NCI-H82 (cell line): ENCODE data around the gene MORN1.
A peak's percentile ranks its signal among the peaks of the same experiment; 100 is the strongest.

Experiments used
- DNase-seq: peaks from one replicate; lab custom pipeline; 2025; lab: John Stamatoyannopoulos, UW

Gene MORN1

DNA sequence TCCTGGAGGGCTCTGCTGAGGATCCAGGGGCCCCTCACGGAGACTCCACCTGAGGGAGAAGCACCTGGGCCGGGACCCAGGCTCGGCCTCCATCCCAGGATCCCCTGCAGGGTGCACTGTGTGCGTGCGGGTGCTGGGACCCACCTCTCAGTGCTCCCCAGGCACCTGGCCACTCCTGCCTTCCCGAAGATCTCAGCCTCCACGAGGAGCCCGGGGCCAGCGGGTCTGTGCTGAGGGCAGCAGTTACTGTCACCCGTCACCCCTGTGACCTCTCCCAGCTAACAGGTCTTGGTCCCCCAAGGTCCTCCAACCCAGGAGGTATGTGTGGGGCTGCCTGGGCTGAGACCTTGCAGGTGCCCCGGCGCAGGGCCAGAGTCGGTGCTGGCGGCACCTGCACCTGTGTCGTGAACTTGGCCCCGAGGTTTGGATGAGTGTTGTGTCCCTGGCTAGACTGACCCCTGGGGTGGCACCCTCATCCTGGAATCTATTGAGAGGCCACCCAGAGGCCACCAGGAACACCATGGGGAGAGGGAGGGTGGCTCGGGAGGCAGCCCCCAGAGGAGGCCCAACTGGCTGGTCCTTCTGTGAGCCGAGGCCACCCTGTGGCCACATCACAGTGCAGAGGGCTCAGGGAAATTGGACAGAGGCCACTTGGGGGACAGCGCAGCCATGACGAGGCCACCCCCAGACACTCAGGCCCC lies 17.7 kb downstream of the MORN1 start:
- no peak for DNase-seq

DNA sequence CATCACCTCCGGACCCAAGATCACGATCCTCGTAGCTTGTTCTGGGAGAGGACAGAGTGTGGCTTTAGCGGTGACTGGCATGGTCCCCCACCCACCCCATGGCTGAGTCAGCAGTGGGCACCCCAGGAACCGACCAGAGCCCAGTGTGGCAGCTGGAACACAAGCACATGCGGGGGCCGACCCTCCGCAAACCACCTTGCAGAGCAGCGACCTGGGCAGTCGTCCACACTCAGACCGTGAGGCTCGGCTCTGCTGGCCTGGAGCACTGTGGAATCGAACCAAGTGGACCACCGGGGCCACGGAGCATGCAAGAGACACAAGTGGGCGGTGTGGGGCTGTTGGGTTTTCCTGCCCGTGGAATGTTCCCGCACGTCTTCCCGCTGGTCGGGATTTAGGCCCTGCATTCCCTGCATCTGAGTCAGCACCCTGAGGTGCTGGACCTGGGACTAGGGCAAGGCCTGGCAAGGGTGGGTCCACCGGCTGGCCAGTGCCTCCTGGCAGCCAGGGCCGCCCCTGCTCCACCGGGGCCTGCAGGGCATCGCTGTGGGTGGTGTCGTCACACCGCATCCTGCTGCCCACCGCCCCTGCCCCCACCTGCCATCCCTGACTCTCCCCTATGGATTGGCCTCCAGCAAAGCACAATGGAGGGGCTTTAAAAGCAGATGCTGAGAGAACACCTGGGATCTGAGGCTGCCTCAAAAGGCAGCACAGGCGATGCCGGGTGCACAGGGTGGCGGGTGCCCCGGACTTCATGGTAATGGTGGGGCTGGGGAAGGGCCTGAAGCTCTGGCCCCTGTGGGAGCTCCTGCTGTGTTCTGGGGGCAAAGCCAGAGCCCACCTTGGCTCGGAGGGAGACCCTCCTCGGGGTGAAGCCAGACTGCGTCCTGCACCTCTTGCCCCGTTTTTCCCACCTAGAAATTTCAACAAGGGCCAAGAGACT lies 18.5 kb downstream of the MORN1 start:
- no peak for DNase-seq

GRCh38 chr1:2368053-2368744 lies 23.2 kb downstream of the MORN1 start:
- DNase-seq = no peak

GRCh38 chr1:2363847-2364513 lies 27.4 kb downstream of the MORN1 start:
- DNase-seq = no peak

GRCh38 chr1:2360588-2361364 lies 30.6 kb downstream of the MORN1 start:
- DNase-seq = no peak

- no peak for DNase-seq
Observed at GRCh38 chr1:2358651-2359640, 32.4 kb downstream of the MORN1 start.

- no peak for DNase-seq
Observed at GRCh38 chr1:2358072-2358471, 33.3 kb downstream of the MORN1 start.

DNA sequence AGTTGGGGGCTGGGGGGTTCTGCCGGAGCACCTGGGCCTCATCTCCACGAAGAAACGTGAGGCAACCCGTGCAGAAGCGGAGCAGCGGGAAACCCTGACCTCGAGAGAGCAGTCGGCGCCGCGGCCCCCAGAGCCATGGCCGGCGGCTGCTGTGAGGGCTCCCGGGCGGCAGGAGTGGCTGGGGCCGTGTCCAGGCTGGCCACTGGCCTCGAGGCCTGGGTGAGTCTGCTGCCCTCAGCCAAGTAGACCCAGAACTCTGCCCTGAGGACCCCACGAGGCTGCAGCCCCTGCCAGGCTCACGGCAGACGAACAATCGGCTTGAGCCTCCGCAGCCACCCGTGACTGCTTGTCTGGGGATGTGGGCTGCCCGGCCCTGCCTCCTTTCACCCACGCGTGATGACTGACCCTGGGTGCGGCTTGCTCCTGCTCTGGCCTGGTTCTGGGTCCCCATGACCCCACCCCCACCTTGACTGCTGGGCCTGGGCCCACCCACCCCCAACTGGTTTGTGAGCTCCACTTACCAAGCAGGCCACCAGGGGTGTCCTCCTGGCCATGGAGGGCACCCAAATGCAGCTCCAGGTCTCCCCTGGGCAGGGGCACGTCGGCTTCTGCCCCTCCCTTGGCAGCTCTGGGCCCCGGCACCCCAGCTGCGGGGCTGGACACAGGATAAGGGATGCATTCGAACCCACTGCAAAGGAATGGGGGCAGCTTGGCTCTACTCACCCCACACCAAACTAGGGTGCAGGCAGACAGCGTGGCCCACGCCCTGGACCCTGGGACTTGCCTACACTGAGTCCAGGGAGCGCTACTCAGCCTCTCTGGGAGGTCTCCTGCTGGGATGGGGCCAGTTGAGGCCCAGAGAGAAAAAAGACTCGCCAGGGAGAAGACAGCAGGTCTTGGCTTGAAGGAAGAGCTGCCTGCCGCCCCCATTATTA lies 34.2 kb downstream of the MORN1 start:
- DNase-seq = no peak

DNA sequence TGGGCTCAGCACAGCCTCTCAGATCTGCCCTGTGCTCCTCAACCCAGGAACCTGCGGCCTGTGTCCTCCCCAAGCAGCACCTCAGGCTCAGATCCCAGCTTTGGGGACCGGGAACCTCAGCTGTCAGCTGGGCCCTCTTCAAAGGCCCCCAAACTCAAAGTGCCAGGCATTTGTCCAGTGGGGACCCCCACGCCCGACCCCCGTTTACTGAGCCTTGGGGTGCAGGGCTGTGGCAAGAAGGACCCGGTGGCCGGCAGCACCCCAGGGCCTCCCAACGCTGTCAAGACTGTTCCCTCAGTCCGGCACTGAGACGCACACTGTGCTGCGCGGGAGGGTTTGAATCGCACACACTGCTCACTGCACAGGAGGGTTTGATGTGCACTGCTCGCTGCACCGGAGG lies 35.0 kb downstream of the MORN1 start:
- no peak for DNase-seq

GRCh38 chr1:2355373-2356261 lies 35.7 kb downstream of the MORN1 start:
- DNase-seq = no peak

DNA sequence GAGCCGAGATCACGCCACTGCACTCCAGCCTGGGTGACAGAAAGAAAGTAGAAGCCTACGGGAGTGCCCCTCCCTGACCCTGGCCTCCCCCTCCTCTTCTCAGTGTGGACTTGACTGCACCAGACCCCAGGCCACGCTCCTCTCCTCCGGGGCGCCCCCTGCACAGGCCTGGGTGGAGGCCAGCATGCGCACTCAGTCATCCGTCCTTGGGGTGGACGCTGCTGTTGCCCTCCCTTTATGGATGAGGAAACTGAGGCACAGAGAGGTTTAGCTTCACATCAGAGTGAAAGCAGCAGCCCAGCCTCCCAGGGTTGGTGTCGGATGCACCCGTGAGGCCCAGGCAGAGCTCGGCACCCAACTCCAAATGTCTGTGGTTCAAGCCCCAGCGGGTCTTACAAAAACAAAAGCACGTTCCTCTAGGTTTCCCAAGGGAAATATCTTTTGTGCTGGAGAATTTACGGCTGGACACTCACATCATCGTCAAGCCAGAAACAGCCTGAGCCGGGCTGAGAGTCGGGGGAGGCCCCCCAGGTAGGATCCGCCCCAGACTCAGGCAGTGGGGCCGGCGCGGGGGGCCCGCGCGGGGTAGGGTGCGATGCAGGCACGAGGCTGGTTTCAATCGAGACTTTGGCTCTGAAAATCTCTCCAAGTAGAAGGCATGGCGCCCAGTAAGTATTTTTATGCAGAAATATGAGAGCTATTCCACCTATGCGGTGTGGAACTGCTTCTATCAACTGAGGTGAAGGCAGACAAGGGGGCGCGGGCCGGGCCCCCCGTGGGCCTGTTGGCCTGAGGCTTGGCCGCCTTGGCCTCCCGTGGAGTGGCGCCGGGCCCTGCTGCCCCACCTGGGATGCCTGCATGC lies 36.6 kb downstream of the MORN1 start:
- no peak for DNase-seq

GRCh38 chr1:2353551-2354438 lies 37.6 kb downstream of the MORN1 start:
- DNase-seq = peak; percentile 91

GRCh38 chr1:2352897-2353550 lies 38.3 kb downstream of the MORN1 start:
- no peak for DNase-seq

- DNase-seq = no peak
Observed at GRCh38 chr1:2352341-2352896, 38.9 kb downstream of the MORN1 start.

DNA sequence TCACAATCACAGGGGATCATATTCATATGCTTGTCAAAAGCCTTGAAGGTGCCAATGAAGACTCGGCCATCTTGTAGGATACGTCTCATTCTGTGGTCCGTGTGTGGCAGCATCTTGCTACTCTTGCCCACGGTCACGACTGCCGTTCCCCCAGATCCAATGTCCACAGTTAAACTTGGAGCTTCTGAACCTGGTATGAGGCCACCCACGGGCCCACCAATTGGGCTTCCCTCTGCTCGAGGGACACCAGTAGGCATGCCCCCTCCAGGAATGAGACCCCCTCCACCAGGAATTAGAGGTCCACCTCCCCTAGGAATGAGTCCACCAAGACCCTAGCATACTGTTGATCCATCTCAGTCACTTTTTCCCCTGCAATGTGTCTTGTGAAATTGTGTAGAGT lies 39.6 kb downstream of the MORN1 start:
- DNase-seq = no peak
